NT2/D1 (cell line): ENCODE data around the gene ATG2A.

Source experiments
- YY1 ChIP-seq: IDR thresholded peaks from 2 replicates; pipeline ENCODE4 v1.6.1; 2011; ENCODE audit not compliant: insufficient read length, insufficient read depth
- ZNF274 ChIP-seq: IDR thresholded peaks from 2 replicates; pipeline ENCODE4 v1.6.1; 2011; ENCODE audit warnings: mild to moderate bottlenecking, low read depth, low read length

- TF ChIP-seq ZNF274 (no peak), YY1 (no peak)
These were observed 44.1 kb downstream of the ATG2A start for GRCh38 chr11:64872790-64873488.
